Liver (tissue), 9 donors: ENCODE results near the gene E2F2. TPM values are rescaled to one million over a fixed set of nuclear protein-coding genes. Genes with fewer than 3 reads are reported as not detected.

Source experiments
- DNase-seq: peaks from one replicate; pipeline ENCODE4 v3.0.0-alpha.2; 2017; ENCODE audit warnings: low spot score
- H3K27ac ChIP-seq, 2 donors: one replicate each; pipeline ENCODE4 v1.7.0; 2013; ENCODE audit warnings: inconsistent platforms in 2 of 2, low read length in 2 of 2, control low read depth in 1 of 2, low read depth in 1 of 2, mild to moderate bottlenecking in 1 of 2
- H3K27me3 ChIP-seq, 4 donors: one replicate each; pipeline versions ENCODE4 v1.6.1 to v1.7.0; 2013; ENCODE audit warnings: low read length in 3 of 4, inconsistent platforms in 1 of 4, mild to moderate bottlenecking in 1 of 4, moderate library complexity in 1 of 4; ENCODE audit not compliant: control insufficient read depth in 4 of 4, insufficient read depth in 4 of 4
- H3K36me3 ChIP-seq, 4 donors: one replicate each; pipeline versions ENCODE4 v1.6.1 to v1.7.0; 2013; ENCODE audit warnings: low read length in 3 of 4, mild to moderate bottlenecking in 3 of 4, low read depth in 1 of 4, moderate library complexity in 1 of 4; ENCODE audit not compliant: control insufficient read depth in 4 of 4, insufficient read depth in 3 of 4
- H3K4me1 ChIP-seq, 4 donors: one replicate each; pipeline versions ENCODE4 v1.6.1 to v1.7.0; 2013; ENCODE audit warnings: low read length in 3 of 4, mild to moderate bottlenecking in 3 of 4, moderate library complexity in 1 of 4; ENCODE audit not compliant: control insufficient read depth in 4 of 4, insufficient read depth in 4 of 4
- H3K4me3 ChIP-seq, 3 donors: one replicate each; pipeline versions ENCODE4 v1.6.1 to v1.7.0; 2013; ENCODE audit warnings: low read length in 3 of 3, control low read depth in 1 of 3, low read depth in 1 of 3, mild to moderate bottlenecking in 1 of 3
- H3K9ac ChIP-seq, 2 donors: one replicate each; pipeline ENCODE4 v1.7.0; 2013; ENCODE audit warnings: low read length in 2 of 2, mild to moderate bottlenecking in 2 of 2, moderate library complexity in 2 of 2, control low read depth in 1 of 2, low read depth in 1 of 2
- H3K9me3 ChIP-seq, 4 donors: one replicate each; pipeline versions ENCODE4 v1.6.1 to v1.7.0; 2013; ENCODE audit warnings: low read length in 3 of 4; ENCODE audit not compliant: control insufficient read depth in 4 of 4
- EGR1 ChIP-seq, 2 donors: IDR thresholded peaks; 2 replicates each; pipeline ENCODE4 v1.6.1; 2016 to 2018; ENCODE audit warnings: antibody characterized with exemption in 2 of 2, low read depth in 2 of 2
- FOXA1 ChIP-seq: IDR thresholded peaks from 2 replicates; pipeline ENCODE4 v1.6.1; 2016; ENCODE audit warnings: antibody characterized with exemption
- FOXA2 ChIP-seq: IDR thresholded peaks from 2 replicates; pipeline ENCODE4 v1.6.1; 2016; ENCODE audit warnings: antibody characterized with exemption
- GABPA ChIP-seq, 2 donors: IDR thresholded peaks in 1 of 2; conservative IDR thresholded peaks in 1 of 2; 2 replicates each; pipeline ENCODE4 v1.6.1; 2016; ENCODE audit warnings: antibody characterized with exemption in 2 of 2, mild to moderate bottlenecking in 1 of 2, moderate library complexity in 1 of 2
- HNF4A ChIP-seq, 2 donors: conservative IDR thresholded peaks; 2 replicates each; pipeline ENCODE4 v1.6.1; 2016; ENCODE audit warnings: antibody characterized with exemption in 2 of 2, mild to moderate bottlenecking in 2 of 2
- HNF4G ChIP-seq: IDR thresholded peaks from 2 replicates; pipeline ENCODE4 v1.6.1; 2016; ENCODE audit warnings: antibody characterized with exemption
- JUND ChIP-seq, 2 donors: IDR thresholded peaks; 2 replicates each; pipeline ENCODE4 v1.6.1; 2016; ENCODE audit warnings: antibody characterized with exemption in 2 of 2
- NR2F2 ChIP-seq: IDR thresholded peaks from 2 replicates; pipeline ENCODE4 v1.6.1; 2016; ENCODE audit warnings: antibody characterized with exemption
- RAD21 ChIP-seq, 2 donors: IDR thresholded peaks; 2 replicates each; pipeline ENCODE4 v1.6.1; 2016; ENCODE audit warnings: antibody characterized with exemption in 2 of 2, mild to moderate bottlenecking in 2 of 2
- RXRA ChIP-seq, 2 donors: IDR thresholded peaks; 2 replicates each; pipeline ENCODE4 v1.6.1; 2017 to 2018; ENCODE audit warnings: antibody characterized with exemption in 2 of 2, mild to moderate bottlenecking in 1 of 2
- SP1 ChIP-seq: IDR thresholded peaks from 2 replicates; pipeline ENCODE4 v1.6.1; 2018; ENCODE audit warnings: antibody characterized with exemption, mild to moderate bottlenecking
- TAF1 ChIP-seq: conservative IDR thresholded peaks from 2 replicates; pipeline ENCODE4 v1.6.1; 2016; ENCODE audit warnings: antibody characterized with exemption, mild to moderate bottlenecking
- YY1 ChIP-seq: IDR thresholded peaks from 2 replicates; pipeline ENCODE4 v1.6.1; 2016; ENCODE audit warnings: antibody characterized with exemption, mild to moderate bottlenecking
- WGBS: extraction: QIAGEN DNeasy Blood & Tissue Kit; methylation state at CpG from one replicate; pipeline ENCODE4 v1.1.7; 2013; 5-methylcytosine and 5-hydroxymethylcytosine counted together
- polyA plus RNA-seq, 2 donors: library from polyadenylated mRNA; stranded (reverse) in 1 of 2; unstranded in 1 of 2; fragments of 200-250 nt in 1 of 2; fragments of >200 nt in 1 of 2; fragmentation: Nextera tagmentation in 1 of 2; extraction: Ambion mirVana in 1 of 2; gene quantifications; one replicate each; pipeline versions ENCODE4 v1.2.1 to v1.2.3, GENCODE V29; 2013 to 2015
- total RNA-seq, 2 donors: library from RNA; depleted of rRNA; stranded (reverse); fragments of >200 nt; gene quantifications; one replicate each; pipeline ENCODE4 v1.2.3, GENCODE V29; 2014
- TF ChIP-seq, protein P1 (sequence below): IDR thresholded peaks from 2 replicates; pipeline ENCODE4 v1.6.1; 2016; ENCODE audit warnings: antibody characterized with exemption
- TF ChIP-seq, protein P2 (sequence below): IDR thresholded peaks from 2 replicates; pipeline ENCODE4 v1.6.1; 2016; ENCODE audit warnings: antibody characterized with exemption
- TF ChIP-seq, protein P3 (sequence below): IDR thresholded peaks from 2 replicates; pipeline ENCODE4 v1.6.1; 2016; ENCODE audit warnings: antibody characterized with exemption
- TF ChIP-seq, protein P4 (sequence below): IDR thresholded peaks from 2 replicates; pipeline ENCODE4 v1.6.1; 2016; ENCODE audit warnings: antibody characterized with exemption, mild to moderate bottlenecking
- TF ChIP-seq, protein P5 (sequence below): fragments of 150-350 bp; IDR thresholded peaks from 2 replicates; pipeline ENCODE4 v1.5.1; 2017; ENCODE audit warnings: improper control_type of control experiment, low read depth, low read length; ENCODE audit not compliant: missing input control
- donor health status: healthy.
- donor health status: healthy.
- donor health status: healthy.
- donor health status: healthy.
- donor health status: healthy.

E2F2 gene
- total and polyA plus RNA-seq, 4 donors, result 0.08 to 79.9 (median 0.44) TPM

DNA sequence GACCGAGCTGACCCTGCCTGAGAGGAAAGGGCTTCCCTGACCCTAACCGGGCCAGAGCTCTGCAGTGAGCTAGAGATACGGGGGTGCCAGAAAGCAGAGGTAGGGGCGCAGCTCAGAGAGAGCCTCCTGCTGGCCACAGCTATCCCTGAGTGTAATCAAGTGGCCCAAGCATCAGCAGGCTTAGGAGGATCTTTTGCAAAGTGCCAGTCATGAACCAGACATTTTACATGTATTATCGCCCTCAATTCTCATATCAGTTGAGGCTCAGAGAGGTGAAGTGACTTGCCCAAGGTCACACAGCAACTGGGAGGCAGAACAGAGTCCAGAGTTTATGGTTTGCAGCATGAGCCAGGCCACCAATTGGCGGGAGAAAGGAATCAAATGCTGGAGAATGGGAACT lies 35.3 kb upstream of the E2F2 start:
- no peak for DNase-seq
- Histone ChIP-seq H3K9me3 (no peaks in the 10 kb centered on the region), H3K27me3 (peaks cover 0 to 4% (median 2%) of the 10 kb centered on the region in 4 donors), H3K9ac (no peak overlapping the region), H3K36me3 (no peaks in the 10 kb centered on the region), H3K4me3 (no peak overlapping the region), H3K4me1 (peaks cover 0 to 11% (median 5%) of the 10 kb centered on the region in 4 donors), H3K27ac (peak overlapping the region in 1 of 2 donors; percentile 20)
- 81% methylated on average over 6 of the region's 6 CpGs for WGBS
- TF ChIP-seq SP1, result no peak
- TF ChIP-seq, protein P1, sequence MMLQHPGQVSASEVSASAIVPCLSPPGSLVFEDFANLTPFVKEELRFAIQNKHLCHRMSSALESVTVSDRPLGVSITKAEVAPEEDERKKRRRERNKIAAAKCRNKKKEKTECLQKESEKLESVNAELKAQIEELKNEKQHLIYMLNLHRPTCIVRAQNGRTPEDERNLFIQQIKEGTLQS, result no peak
- TF ChIP-seq TAF1, result no peak
- no peak for TF ChIP-seq YY1
- no peak for TF ChIP-seq NR2F2
- TF ChIP-seq, protein P2, sequence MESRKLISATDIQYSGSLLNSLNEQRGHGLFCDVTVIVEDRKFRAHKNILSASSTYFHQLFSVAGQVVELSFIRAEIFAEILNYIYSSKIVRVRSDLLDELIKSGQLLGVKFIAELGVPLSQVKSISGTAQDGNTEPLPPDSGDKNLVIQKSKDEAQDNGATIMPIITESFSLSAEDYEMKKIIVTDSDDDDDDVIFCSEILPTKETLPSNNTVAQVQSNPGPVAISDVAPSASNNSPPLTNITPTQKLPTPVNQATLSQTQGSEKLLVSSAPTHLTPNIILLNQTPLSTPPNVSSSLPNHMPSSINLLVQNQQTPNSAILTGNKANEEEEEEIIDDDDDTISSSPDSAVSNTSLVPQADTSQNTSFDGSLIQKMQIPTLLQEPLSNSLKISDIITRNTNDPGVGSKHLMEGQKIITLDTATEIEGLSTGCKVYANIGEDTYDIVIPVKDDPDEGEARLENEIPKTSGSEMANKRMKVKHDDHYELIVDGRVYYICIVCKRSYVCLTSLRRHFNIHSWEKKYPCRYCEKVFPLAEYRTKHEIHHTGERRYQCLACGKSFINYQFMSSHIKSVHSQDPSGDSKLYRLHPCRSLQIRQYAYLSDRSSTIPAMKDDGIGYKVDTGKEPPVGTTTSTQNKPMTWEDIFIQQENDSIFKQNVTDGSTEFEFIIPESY, result no peak

DNA sequence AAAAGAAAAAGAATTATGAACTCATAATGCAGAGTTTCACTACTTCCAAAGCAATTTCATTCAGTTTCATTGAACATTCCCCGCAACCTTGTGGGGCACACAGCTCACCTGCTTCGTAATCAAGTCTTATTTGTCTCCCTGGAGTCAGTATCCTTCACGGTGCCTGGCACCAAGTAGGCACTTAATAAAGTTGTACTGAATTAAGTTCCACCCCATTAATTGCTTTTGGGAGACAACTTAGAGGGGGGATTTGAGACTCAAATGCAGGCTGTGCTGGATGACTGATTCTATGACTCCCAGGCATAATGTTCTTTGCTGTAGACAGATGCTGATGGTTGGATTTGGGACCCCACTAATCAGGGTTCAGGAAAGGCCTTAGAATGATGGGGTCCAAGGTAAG lies 34.7 kb upstream of the E2F2 start:
- DNase-seq, result no peak
- peaks cover 0 to 4% (median 2%) of the 10 kb centered on the region in 4 donors for H3K27me3 ChIP-seq
- no peaks in the 10 kb centered on the region for H3K9me3 ChIP-seq
- TF ChIP-seq, protein P3, sequence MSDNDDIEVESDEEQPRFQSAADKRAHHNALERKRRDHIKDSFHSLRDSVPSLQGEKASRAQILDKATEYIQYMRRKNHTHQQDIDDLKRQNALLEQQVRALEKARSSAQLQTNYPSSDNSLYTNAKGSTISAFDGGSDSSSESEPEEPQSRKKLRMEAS, result no peak
- TF ChIP-seq, protein P4, sequence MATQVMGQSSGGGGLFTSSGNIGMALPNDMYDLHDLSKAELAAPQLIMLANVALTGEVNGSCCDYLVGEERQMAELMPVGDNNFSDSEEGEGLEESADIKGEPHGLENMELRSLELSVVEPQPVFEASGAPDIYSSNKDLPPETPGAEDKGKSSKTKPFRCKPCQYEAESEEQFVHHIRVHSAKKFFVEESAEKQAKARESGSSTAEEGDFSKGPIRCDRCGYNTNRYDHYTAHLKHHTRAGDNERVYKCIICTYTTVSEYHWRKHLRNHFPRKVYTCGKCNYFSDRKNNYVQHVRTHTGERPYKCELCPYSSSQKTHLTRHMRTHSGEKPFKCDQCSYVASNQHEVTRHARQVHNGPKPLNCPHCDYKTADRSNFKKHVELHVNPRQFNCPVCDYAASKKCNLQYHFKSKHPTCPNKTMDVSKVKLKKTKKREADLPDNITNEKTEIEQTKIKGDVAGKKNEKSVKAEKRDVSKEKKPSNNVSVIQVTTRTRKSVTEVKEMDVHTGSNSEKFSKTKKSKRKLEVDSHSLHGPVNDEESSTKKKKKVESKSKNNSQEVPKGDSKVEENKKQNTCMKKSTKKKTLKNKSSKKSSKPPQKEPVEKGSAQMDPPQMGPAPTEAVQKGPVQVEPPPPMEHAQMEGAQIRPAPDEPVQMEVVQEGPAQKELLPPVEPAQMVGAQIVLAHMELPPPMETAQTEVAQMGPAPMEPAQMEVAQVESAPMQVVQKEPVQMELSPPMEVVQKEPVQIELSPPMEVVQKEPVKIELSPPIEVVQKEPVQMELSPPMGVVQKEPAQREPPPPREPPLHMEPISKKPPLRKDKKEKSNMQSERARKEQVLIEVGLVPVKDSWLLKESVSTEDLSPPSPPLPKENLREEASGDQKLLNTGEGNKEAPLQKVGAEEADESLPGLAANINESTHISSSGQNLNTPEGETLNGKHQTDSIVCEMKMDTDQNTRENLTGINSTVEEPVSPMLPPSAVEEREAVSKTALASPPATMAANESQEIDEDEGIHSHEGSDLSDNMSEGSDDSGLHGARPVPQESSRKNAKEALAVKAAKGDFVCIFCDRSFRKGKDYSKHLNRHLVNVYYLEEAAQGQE, result no peak
- TF ChIP-seq JUND (IDR thresholded peaks at IDR 0.05) (no peak), FOXA2 (no peak), NR2F2 (no peak), HNF4G (no peak), TAF1 (no peak), YY1 (no peak), FOXA1 (no peak), EGR1 (IDR thresholded peaks at IDR 0.05; ENCODE audit: low read depth in 2 of 2) (no peak), HNF4A (conservative IDR thresholded peaks at IDR 0.05) (no peak), GABPA (IDR thresholded peaks at IDR 0.05 in 1 of 2, conservative IDR thresholded peaks at IDR 0.05 in 1 of 2) (no peak), RAD21 (IDR thresholded peaks at IDR 0.05) (no peak), RXRA (IDR thresholded peaks at IDR 0.05) (no peak), SP1 (no peak)
- TF ChIP-seq, protein P1, result no peak
- TF ChIP-seq, protein P5, sequence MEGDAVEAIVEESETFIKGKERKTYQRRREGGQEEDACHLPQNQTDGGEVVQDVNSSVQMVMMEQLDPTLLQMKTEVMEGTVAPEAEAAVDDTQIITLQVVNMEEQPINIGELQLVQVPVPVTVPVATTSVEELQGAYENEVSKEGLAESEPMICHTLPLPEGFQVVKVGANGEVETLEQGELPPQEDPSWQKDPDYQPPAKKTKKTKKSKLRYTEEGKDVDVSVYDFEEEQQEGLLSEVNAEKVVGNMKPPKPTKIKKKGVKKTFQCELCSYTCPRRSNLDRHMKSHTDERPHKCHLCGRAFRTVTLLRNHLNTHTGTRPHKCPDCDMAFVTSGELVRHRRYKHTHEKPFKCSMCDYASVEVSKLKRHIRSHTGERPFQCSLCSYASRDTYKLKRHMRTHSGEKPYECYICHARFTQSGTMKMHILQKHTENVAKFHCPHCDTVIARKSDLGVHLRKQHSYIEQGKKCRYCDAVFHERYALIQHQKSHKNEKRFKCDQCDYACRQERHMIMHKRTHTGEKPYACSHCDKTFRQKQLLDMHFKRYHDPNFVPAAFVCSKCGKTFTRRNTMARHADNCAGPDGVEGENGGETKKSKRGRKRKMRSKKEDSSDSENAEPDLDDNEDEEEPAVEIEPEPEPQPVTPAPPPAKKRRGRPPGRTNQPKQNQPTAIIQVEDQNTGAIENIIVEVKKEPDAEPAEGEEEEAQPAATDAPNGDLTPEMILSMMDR, result no peak
- TF ChIP-seq, protein P2, result no peak
- H3K36me3 ChIP-seq, result no peaks in the 10 kb centered on the region
- H3K27ac ChIP-seq, result no peak overlapping the region
- H3K4me1 ChIP-seq, result peaks cover 0 to 12% (median 5%) of the 10 kb centered on the region in 4 donors
- H3K4me3 ChIP-seq, result no peak overlapping the region
- 96% methylated on average over 3 of the region's 3 CpGs for WGBS
- H3K9ac ChIP-seq, result no peak overlapping the region
